ENCODE results near the gene STT3A. TPM values are rescaled to one million over a fixed set of nuclear protein-coding genes. Genes with fewer than 3 reads are reported as not detected.

STT3A gene
- total RNA-seq, 6 donors from 2014 or later, result 41.0 to 131 (median 71.1) TPM

DNA sequence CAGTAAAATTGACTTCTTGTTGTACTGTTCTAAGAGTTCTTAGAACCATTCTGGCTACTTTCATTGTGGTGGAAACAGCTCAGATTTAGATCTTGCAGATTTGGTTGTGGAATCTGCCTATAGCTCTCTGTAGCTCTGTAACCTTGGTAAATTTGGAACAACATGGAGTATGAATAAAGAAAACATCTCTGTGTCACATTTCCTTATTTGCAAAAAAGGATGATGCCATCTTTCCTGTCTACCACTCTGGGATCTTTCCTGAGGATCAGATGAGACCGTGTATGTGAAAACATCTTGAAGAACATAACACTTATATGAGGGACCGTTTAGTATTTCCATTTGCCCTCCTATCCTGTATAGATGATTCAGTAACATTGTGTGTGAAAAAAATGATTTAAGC, 78.9 kb downstream of the STT3A start:
- no peaks in the 10 kb centered on the region for H3K4me1 ChIP-seq
- H3K4me3 ChIP-seq, result no peak overlapping the region
- TF ChIP-seq CTCF (IDR thresholded peaks at IDR 0.05), result no peak
- ATAC-seq (ENCODE audit: low FRiP score in 2 of 2), result no peak
- WGBS, 2 donors, result 75 to 78% methylated on average over 2 of the region's 2 CpGs
- no peak overlapping the region for H3K27ac ChIP-seq
- H3K36me3 ChIP-seq, result no peaks in the 10 kb centered on the region
- H3K9me3 ChIP-seq, result no peaks in the 10 kb centered on the region
- no peak for DNase-seq
- no peaks in the 10 kb centered on the region for H3K27me3 ChIP-seq

Small RNAs within 50 kb of the gene (small RNA-seq; reads per million reads assigned to genes)
- gene RNU2-35P (0 reads per million in 4 donors), gene RNU6-1156P (0 reads per million in 4 donors)

Other genes with a start within 250 kb of the STT3A start
- gene FEZ1, start 96.6 kb upstream of the STT3A start, total RNA-seq, result 10 to 100 TPM; 12.8 to 35.3 (median 19.8) TPM
- 10 to 100 TPM; 31.4 to 80.0 (median 60.4) TPM for gene EI24, start 23.4 kb upstream of the STT3A start, total RNA-seq
- gene CHEK1, start 32.3 kb downstream of the STT3A start, total RNA-seq, result 1 to 10 TPM; 1.6 to 3.8 (median 2.7) TPM
- gene ACRV1, start 88.0 kb downstream of the STT3A start, total RNA-seq, result not detected
- gene PATE1, start 153.4 kb downstream of the STT3A start, total RNA-seq, result not detected
- not detected for gene PATE2, start 186.0 kb downstream of the STT3A start, total RNA-seq
- not detected for gene PATE3, start 195.3 kb downstream of the STT3A start, total RNA-seq
- not detected for gene PATE4, start 240.5 kb downstream of the STT3A start, total RNA-seq